Coronary artery (tissue), 2 donors: ENCODE data around the gene NBEAL1.
A peak's percentile ranks its signal among the peaks of the same experiment; 100 is the strongest.
"Not testable (repeated sequence)": the region's sequence is repeated elsewhere in the genome, so short reads cannot be mapped to it uniquely, and the experiment has no call there.

Experiments used
- DNase-seq: peaks from one replicate; pipeline ENCODE4 v3.0.0-alpha.2; 2017; ENCODE audit warnings: low spot score
- H3K27ac ChIP-seq, 2 donors: fragments of 200-600 bp; sonication (generic); one replicate each; pipeline ENCODE4 v1.5.1; 2016 to 2019
- H3K4me3 ChIP-seq: fragments of 200-600 bp; sonication (generic); 2 replicates; pipeline ENCODE4 v1.5.1; 2016; ENCODE audit warnings: mild to moderate bottlenecking, moderate library complexity
- CTCF ChIP-seq: fragments of 200-600 bp; sonication (generic); IDR thresholded peaks from one replicate; pipeline ENCODE4 v1.5.1; 2019; ENCODE audit warnings: antibody characterized with exemption

Gene NBEAL1

GRCh38 chr2:203014456-203015199 is at the start of gene NBEAL1:
TSS of gene NBEAL1 (plus strand) at chr2:203014875. CDS start at chr2:203016385, 1,510 bp downstream.
- H3K4me3 ChIP-seq: peak within 1 kb of the TSS; percentile 87
- DNase-seq: peak; percentile 99
- no peak for TF ChIP-seq CTCF
- H3K27ac ChIP-seq: peak within 1 kb of the TSS; percentile 95 to 98

- no peak for DNase-seq
- no peak for TF ChIP-seq CTCF
- Histone ChIP-seq H3K27ac (no peak overlapping the region), H3K4me3 (peak overlapping the region; percentile 4)
Measured at GRCh38 chr2:202965810-202966460, 48.7 kb upstream of the NBEAL1 start.

DNA sequence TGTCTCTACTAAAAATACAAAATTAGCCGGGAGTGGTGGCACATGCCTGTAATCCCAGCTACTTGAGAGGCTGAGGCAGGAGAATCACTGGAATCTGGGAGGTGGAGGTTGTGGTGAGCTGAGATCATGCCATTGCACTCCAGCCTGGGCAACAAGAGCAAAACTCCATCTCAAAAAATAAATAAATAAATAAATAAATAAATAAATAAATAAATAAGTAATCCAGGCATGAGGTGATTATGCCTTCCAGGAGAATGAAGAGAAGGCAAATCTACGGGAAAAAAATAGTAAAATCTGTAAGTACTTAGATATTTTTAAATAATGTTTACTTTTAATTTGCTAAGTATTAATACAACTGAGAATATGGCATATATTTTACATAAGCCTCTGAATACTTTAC is 45.3 kb upstream of the NBEAL1 start:
- not testable (repeated sequence) for H3K4me3 ChIP-seq, DNase-seq, H3K27ac ChIP-seq

DNA sequence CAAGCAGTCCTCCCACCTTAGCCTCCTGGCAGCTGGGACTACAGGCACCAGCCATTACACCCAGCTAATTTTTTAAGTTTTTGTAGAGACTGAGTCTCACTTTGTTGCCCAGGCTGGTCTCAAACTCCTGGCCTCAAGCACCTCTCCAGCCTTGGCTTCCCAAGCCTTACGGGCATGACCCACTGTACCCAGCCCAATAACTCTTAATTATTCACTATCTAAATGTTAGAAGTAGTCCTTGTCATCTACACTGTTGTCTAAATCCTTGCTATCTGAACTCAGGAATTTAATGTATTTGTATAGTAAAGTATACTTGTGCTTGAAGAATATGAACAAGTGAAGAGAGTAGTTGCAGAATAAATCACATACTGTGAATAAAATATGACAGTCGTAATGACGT is 37.9 kb upstream of the NBEAL1 start:
- no peak for DNase-seq
- H3K4me3 ChIP-seq: no peak overlapping the region
- no peak overlapping the region for H3K27ac ChIP-seq
- no peak for TF ChIP-seq CTCF

DNA sequence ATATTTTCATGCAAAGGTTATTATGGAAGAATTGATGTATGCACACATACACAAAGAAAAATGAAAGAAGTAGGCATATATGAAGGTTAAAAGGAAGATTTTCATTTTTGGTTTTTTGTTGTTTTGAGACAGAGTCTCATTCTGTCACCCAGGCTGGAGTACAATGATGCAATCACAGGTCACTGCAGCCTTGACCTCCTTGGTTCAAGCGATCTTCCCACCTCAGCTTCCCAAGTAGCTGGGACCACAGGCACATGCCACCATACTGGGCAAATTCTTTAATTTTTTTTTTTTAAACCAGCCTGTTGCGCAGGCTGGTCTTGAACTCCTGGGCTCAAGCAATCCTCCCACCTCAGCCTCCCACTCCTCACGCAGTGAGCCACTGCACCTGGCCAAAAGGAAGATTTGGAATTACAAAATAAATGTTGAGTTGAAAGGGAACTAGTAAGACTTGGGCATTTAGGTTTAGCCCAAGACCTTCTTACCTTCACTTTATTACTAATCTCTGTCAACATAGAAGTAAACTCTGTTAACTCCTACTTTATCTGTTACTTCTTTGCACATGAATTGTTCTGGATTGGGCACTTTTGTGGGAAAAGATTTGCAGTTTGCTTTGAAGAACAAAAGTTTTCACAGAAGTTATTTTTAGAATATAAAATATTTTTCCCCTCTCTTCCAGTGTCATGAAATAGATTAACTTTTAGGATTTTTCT is 31.7 kb upstream of the NBEAL1 start:
- no peak overlapping the region for H3K27ac ChIP-seq
- TF ChIP-seq CTCF: no peak

GRCh38 chr2:202989749-202990148 is 24.9 kb upstream of the NBEAL1 start:
- H3K27ac ChIP-seq: no peak overlapping the region
- TF ChIP-seq CTCF: no peak

More for the DNA sequence above, 31.7 kb upstream of the NBEAL1 start:
- no peak overlapping the region for H3K4me3 ChIP-seq
- DNase-seq: no peak

GRCh38 chr2:202990501-202990900 is 24.2 kb upstream of the NBEAL1 start:
- DNase-seq: no peak
- no peak for TF ChIP-seq CTCF

More at GRCh38 chr2:202989749-202990148, 24.9 kb upstream of the NBEAL1 start:
- no peak overlapping the region for H3K4me3 ChIP-seq
- no peak for DNase-seq

DNA sequence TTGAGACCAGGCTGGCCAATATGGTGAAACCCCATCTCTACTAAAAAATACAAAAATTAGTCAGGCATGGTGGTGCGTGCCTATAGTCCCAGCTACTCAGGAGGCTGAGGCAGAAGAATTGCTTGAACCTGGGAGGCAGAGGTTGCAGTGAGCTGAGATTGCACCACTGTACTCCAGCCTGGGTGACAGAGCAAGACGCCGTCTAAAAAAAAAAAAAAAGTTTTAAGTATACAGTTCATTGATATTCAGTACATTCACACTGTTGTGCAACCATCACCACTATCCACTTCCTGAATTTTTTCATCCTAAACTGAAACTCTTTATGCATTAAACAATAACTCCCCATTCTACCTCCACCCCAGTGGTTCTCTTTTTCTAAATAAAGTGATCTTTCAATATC is 17.6 kb upstream of the NBEAL1 start:
- H3K27ac ChIP-seq, H3K4me3 ChIP-seq, DNase-seq: not testable (repeated sequence)

More at GRCh38 chr2:202990501-202990900, 24.2 kb upstream of the NBEAL1 start:
- Histone ChIP-seq H3K27ac (no peak overlapping the region), H3K4me3 (no peak overlapping the region)
